Fibroblast of mammary gland (primary cell): ENCODE results near the gene RPS19BP1.
"Not testable (repeated sequence)": the region's sequence is repeated elsewhere in the genome, so short reads cannot be mapped to it uniquely, and the experiment has no call there.

ENCODE experiments used
- DNase-seq: peaks from one replicate; pipeline ENCODE4 v3.0.0-alpha.2; 2010; ENCODE audit warnings: low read depth
- H3K4me3 ChIP-seq: 2 replicates; pipeline ENCODE4 v1.5.1; 2011; ENCODE audit warnings: low read depth, mild to moderate bottlenecking, low read length, moderate library complexity; ENCODE audit not compliant: control insufficient read depth
- TF ChIP-seq, protein P1 (sequence below): conservative IDR thresholded peaks from 2 replicates; pipeline ENCODE4 v1.5.1; 2011; ENCODE audit warnings: low read depth, low read length, inconsistent platforms; ENCODE audit not compliant: control insufficient read depth, insufficient read depth

RPS19BP1 gene

DNA sequence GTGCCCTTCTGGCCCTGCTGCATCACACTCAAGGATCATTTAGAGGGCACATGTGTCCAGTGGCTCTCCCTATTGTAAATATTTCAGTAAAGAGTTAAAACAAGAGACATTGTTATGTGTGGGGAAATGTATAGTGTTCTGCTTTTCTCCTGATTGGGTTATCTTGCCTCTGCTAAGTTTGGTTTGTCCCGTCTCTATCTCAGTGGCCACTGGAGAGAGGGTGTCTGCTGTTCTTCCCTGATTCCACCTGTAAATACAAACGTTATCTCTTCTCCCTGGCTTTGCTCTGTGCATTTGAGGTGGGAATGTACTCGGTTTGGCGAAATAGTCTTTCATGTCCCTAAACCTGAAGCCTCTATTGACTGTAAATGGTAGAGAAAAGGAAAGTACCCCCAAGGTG lies 24.2 kb downstream of the RPS19BP1 start:
- no peak overlapping the region for H3K4me3 ChIP-seq
- TF ChIP-seq, protein P1, sequence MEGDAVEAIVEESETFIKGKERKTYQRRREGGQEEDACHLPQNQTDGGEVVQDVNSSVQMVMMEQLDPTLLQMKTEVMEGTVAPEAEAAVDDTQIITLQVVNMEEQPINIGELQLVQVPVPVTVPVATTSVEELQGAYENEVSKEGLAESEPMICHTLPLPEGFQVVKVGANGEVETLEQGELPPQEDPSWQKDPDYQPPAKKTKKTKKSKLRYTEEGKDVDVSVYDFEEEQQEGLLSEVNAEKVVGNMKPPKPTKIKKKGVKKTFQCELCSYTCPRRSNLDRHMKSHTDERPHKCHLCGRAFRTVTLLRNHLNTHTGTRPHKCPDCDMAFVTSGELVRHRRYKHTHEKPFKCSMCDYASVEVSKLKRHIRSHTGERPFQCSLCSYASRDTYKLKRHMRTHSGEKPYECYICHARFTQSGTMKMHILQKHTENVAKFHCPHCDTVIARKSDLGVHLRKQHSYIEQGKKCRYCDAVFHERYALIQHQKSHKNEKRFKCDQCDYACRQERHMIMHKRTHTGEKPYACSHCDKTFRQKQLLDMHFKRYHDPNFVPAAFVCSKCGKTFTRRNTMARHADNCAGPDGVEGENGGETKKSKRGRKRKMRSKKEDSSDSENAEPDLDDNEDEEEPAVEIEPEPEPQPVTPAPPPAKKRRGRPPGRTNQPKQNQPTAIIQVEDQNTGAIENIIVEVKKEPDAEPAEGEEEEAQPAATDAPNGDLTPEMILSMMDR: no peak
- no peak for DNase-seq

DNA sequence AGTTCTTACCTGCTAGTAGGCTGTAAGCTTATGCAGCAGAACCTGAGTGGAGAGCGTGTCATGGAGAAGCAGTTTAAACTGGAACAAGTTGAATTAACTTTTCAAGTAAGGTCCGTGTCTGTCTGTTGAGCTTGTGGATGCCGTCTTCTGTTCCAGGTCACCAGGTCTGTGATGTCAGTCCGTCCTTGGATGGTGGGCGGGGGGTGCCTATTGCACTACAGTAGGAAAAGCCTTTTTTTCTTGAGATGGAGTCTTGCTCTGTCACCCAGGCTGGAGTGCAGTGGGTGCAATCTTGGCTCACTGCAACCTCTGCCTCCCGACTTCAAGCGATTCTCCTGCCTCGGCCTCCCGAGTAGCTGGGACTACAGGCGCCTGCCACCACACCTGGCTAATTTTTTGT lies 25.5 kb downstream of the RPS19BP1 start:
- H3K4me3 ChIP-seq, DNase-seq: not testable (repeated sequence)

DNA sequence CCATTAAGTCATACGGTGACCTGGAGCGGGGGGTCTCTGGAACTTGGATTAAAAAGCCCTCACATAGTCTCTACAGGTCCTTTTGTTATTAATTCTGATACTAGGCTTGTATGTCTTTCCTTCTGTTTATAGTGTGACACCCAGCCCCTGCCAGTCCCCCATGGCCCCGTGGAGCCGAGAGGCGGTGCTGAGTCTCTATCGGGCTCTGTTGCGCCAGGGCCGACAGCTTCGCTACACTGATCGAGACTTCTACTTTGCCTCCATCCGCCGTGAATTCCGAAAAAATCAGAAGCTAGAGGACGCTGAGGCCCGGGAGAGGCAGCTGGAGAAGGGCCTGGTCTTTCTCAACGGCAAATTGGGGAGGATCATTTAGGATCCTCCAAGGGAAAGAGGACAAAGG lies 28.5 kb downstream of the RPS19BP1 start:
- TF ChIP-seq, protein P1: no peak
- no peak overlapping the region for H3K4me3 ChIP-seq
- DNase-seq: no peak

DNA sequence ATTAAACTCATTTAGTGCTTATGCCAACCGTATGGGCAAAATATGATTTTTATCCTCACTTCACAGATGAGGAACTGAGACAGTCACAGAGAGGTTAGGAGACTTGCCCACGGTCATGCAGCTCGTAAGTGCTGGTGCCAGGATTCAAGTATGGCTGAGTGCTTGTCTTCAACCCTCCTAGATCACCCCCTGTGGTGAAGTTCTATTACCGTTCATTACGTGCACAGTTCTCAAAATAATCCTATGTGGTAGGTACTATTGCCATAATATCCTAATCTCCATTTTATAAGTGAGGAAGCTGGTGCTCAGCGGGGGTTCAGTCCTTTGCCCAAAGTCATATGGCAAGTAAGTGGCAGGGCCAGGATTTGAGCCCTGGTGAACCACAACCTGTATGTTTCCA lies 28.9 kb downstream of the RPS19BP1 start:
- TF ChIP-seq, protein P1: no peak
- H3K4me3 ChIP-seq: peak overlapping the region; percentile 81
- DNase-seq: no peak

DNA sequence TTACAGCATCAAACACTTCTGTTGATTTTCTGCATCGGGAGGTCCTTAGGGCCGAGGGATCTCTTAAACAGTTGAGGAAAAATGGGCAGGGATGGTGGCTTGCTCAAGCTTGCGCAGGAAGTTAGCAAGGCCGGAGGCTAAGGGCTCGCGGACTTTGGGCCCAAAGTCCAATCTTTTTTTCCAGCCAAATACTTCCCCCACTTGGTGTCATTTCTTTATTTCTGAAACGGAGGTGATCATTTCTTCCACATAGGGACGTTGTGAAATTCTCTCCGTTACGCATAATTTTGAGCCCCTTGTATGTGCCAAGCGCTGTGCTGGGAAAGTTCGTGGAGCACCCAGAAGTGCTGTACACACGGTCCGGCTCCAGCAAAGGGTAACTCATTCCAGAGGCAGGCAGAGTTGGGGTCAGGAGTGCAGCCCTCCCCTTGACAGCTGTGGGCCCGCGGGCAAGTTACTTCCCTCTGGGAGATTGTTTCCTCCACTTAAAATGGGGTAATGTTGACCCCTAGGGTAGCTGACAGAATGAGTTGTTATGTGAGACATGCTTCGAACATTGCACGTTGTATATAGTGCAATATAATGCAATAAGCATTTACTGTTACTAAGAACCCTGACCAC lies 29.6 kb downstream of the RPS19BP1 start:
- TF ChIP-seq, protein P1: no peak
- DNase-seq: peak; percentile 34
- peak overlapping the region; percentile 81 for H3K4me3 ChIP-seq

DNA sequence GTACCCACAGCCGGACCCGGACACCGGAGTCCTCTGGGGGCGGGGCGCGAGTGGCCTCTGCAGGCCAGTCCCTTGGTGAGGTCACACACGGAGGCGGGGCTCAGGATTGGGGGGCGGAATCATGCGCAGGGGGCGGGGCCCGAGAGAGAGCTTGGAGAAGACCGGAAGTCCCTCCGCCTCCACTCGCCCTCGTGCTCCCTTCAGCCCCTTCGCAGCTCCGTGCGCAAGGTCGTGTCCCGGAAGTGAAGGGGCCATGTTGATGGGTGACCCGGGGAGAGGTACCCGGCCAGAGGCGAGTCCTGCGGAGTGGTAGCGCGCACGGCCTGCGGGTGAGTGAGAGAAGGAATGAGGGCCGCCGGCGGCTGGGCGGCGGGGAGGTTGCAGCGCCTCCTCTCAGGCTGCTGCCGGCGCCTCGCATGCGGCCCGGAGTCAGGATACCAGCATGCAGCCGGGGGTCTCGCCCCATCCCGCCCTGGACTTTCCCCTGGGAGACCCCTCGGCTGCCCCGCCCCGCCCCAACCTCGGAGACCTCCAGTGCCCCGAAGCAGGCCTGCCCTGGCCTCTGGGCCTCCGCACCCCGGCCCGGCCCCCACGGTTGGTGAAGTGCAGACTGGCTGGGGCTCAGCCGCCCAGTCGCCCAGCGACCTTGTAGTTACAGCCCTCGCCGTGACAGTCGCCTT lies 30.3 kb downstream of the RPS19BP1 start, which contains the start of gene MIEF1:
Gene MIEF1 (plus strand): TSS at position 182 of the 680 bp plus-strand sequence. CDS start 9,005 bp downstream, outside the sequence.
- DNase-seq: peak; percentile 93
- TF ChIP-seq, protein P1: no peak
- peak within 1 kb of the TSS; percentile 81 for H3K4me3 ChIP-seq

DNA sequence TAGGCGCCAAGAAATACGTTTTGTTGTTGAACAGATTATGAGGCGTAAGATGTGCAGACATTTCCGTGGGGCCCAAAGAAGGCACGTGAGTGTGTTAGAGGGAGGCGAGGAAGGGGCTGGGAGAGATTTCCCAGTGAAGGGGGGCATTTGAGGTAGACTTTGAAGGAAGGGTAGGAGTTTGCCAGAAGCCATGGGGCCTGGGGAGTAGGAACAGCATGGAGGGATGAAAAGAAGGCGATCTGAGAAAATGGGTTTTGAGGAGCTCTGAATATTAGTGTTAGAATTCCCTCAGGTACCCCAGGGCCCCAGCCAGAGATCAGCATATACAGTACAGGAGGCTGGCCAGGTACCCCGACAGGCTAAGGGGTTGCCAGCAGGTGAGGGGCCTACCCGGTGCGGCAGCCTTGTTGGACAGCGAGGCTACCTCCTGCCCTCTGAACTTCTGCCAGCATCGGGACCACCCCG lies 30.9 kb downstream of the RPS19BP1 start:
- TF ChIP-seq, protein P1: no peak
- peak overlapping the region; percentile 81 for H3K4me3 ChIP-seq

More for the DNA sequence above, 30.9 kb downstream of the RPS19BP1 start:
- DNase-seq: no peak
